ENCODE data around the gene CDKL4.
"Not testable (repeated sequence)": the region's sequence is repeated elsewhere in the genome, so short reads cannot be mapped to it uniquely, and the experiment has no call there.

Gene CDKL4

GRCh38 chr2:39142904-39143605 lies 100.7 kb downstream of the CDKL4 start:
- DNase-seq (ENCODE audit: low spot score): no peak

GRCh38 chr2:39141334-39142271 lies 102.2 kb downstream of the CDKL4 start:
- DNase-seq (ENCODE audit: low spot score): no peak

- DNase-seq (ENCODE audit: low spot score): not testable (repeated sequence)
Measured at GRCh38 chr2:39140948-39141333, 102.8 kb downstream of the CDKL4 start.

GRCh38 chr2:39140322-39140847 lies 103.4 kb downstream of the CDKL4 start:
- DNase-seq (ENCODE audit: low spot score): no peak

GRCh38 chr2:39139511-39140237 lies 104.1 kb downstream of the CDKL4 start:
- no peak for DNase-seq (ENCODE audit: low spot score)

GRCh38 chr2:39138837-39139211 lies 104.9 kb downstream of the CDKL4 start:
- DNase-seq (ENCODE audit: low spot score): no peak

GRCh38 chr2:39138187-39138836 lies 105.5 kb downstream of the CDKL4 start:
- DNase-seq (ENCODE audit: low spot score): not testable (repeated sequence)

- no peak for DNase-seq (ENCODE audit: low spot score)
Measured at GRCh38 chr2:39136799-39137198, 107.0 kb downstream of the CDKL4 start.

- no peak for DNase-seq (ENCODE audit: low spot score)
Measured at GRCh38 chr2:39135690-39136259, 108.0 kb downstream of the CDKL4 start.

- DNase-seq (ENCODE audit: low spot score): no peak
Measured at GRCh38 chr2:39133215-39133851, 110.4 kb downstream of the CDKL4 start.

- no peak for DNase-seq (ENCODE audit: low spot score)
Measured at GRCh38 chr2:39128919-39129391, 114.8 kb downstream of the CDKL4 start.

GRCh38 chr2:39127973-39128372 lies 115.8 kb downstream of the CDKL4 start:
- DNase-seq (ENCODE audit: low spot score): no peak
